Neutrophil (primary cell): Measurements from ENCODE around the gene STX17.

Source experiments
- H3K27ac ChIP-seq: fragments of 200-600 bp; sonication (generic); 2 replicates; pipeline ENCODE4 v1.5.1; 2016; ENCODE audit warnings: mild to moderate bottlenecking, moderate library complexity
- H3K27me3 ChIP-seq: fragments of 200-600 bp; sonication (generic); 2 replicates; pipeline ENCODE4 v1.6.0; 2016; ENCODE audit warnings: mild to moderate bottlenecking
- H3K36me3 ChIP-seq: fragments of 200-600 bp; sonication (generic); 2 replicates; pipeline ENCODE4 v1.5.1; 2017
- H3K4me1 ChIP-seq, 2 experiments: fragments of 200-600 bp in 1 of 2; sonication (generic) in 1 of 2; 1 replicate in 1 of 2; 2 replicates in 1 of 2; pipeline versions ENCODE4 v1.5.1 to v1.6.1; 2013 to 2016; ENCODE audit warnings: low read depth in 1 of 2, low read length in 1 of 2, mild to moderate bottlenecking in 1 of 2, moderate library complexity in 1 of 2; ENCODE audit not compliant: control insufficient read depth in 1 of 2, insufficient read depth in 1 of 2
- H3K4me3 ChIP-seq, 2 experiments: fragments of 200-600 bp in 1 of 2; sonication (generic) in 1 of 2; 1 replicate in 1 of 2; 2 replicates in 1 of 2; pipeline ENCODE4 v1.5.1; 2013 to 2016; ENCODE audit warnings: low read depth in 1 of 2, low read length in 1 of 2, mild to moderate bottlenecking in 1 of 2, moderate library complexity in 1 of 2
- H3K9me3 ChIP-seq: fragments of 200-600 bp; sonication (generic); 2 replicates; pipeline ENCODE4 v1.5.1; 2016
- CTCF ChIP-seq: fragments of 200-600 bp; sonication (generic); IDR thresholded peaks from 2 replicates; pipeline ENCODE4 v1.5.1; 2016; ENCODE audit warnings: antibody characterized with exemption

The STX17 gene

GRCh38 chr9:99954819-99955218 is 48.4 kb downstream of the STX17 start:
- no peak overlapping the region for H3K27ac ChIP-seq
- TF ChIP-seq CTCF: no peak
- no peaks in the 10 kb centered on the region for H3K27me3 ChIP-seq
- H3K9me3 ChIP-seq: no peaks in the 10 kb centered on the region
- peaks cover 7% of the 10 kb centered on the region for H3K36me3 ChIP-seq
- H3K4me3 ChIP-seq: no peak overlapping the region
- H3K4me1 ChIP-seq: no peaks in the 10 kb centered on the region

GRCh38 chr9:99955606-99956005 is 49.2 kb downstream of the STX17 start:
- Histone ChIP-seq H3K9me3 (no peaks in the 10 kb centered on the region), H3K4me3 (no peak overlapping the region), H3K27ac (no peak overlapping the region), H3K27me3 (no peaks in the 10 kb centered on the region), H3K36me3 (peaks cover 8% of the 10 kb centered on the region), H3K4me1 (no peaks in the 10 kb centered on the region)
- TF ChIP-seq CTCF: no peak

GRCh38 chr9:99962680-99963261 is 56.3 kb downstream of the STX17 start:
- no peaks in the 10 kb centered on the region for H3K4me1 ChIP-seq
- TF ChIP-seq CTCF: no peak
- peaks cover 13% of the 10 kb centered on the region for H3K36me3 ChIP-seq
- no peak overlapping the region for H3K27ac ChIP-seq
- no peaks in the 10 kb centered on the region for H3K9me3 ChIP-seq
- H3K27me3 ChIP-seq: no peaks in the 10 kb centered on the region
- H3K4me3 ChIP-seq: no peak overlapping the region

- H3K27ac ChIP-seq: no peak overlapping the region
- TF ChIP-seq CTCF: no peak
- H3K9me3 ChIP-seq: no peaks in the 10 kb centered on the region
- H3K4me3 ChIP-seq: no peak overlapping the region
- H3K4me1 ChIP-seq: no peaks in the 10 kb centered on the region
- H3K27me3 ChIP-seq: no peaks in the 10 kb centered on the region
- H3K36me3 ChIP-seq: peaks cover 28% of the 10 kb centered on the region
Observed at GRCh38 chr9:99964336-99964735, 57.9 kb downstream of the STX17 start.

GRCh38 chr9:99966001-99966400 is 59.5 kb downstream of the STX17 start:
- H3K27ac ChIP-seq: no peak overlapping the region
- H3K27me3 ChIP-seq: no peaks in the 10 kb centered on the region
- H3K36me3 ChIP-seq: peaks cover 29% of the 10 kb centered on the region
- no peaks in the 10 kb centered on the region for H3K9me3 ChIP-seq
- H3K4me3 ChIP-seq: no peak overlapping the region
- no peak for TF ChIP-seq CTCF
- H3K4me1 ChIP-seq: no peaks in the 10 kb centered on the region

- Histone ChIP-seq H3K9me3 (no peaks in the 10 kb centered on the region), H3K27ac (no peak overlapping the region), H3K4me1 (no peaks in the 10 kb centered on the region), H3K27me3 (no peaks in the 10 kb centered on the region), H3K4me3 (no peak overlapping the region), H3K36me3 (peaks cover 26% of the 10 kb centered on the region)
- TF ChIP-seq CTCF: no peak
Observed at GRCh38 chr9:99966716-99967115, 60.3 kb downstream of the STX17 start.
